ENCODE results near the gene SORCS2. TPM values are rescaled to one million over a fixed set of nuclear protein-coding genes. Genes with fewer than 3 reads are reported as not detected.

SORCS2 gene
- total and polyA plus RNA-seq, 2 of the 4 experiments (the other 2 are of a cell fraction): 0.36 to 0.62 TPM

GRCh38 chr4:7715271-7716009, 523.1 kb downstream of the SORCS2 start:
- Histone ChIP-seq H2AK5ac (ENCODE audit: low read depth, low read length) (no peak overlapping the region), H3K36me3 (ENCODE audit: control insufficient read depth, insufficient read depth, low read length) (no peaks in the 10 kb centered on the region), H4K20me1 (ENCODE audit: insufficient read depth, low read length) (no peaks in the 10 kb centered on the region), H3K56ac (ENCODE audit: extremely low read depth, insufficient read depth, low read length) (no peak overlapping the region), H3K27ac (ENCODE audit: insufficient read depth, low read length) (no peak overlapping the region), H2BK20ac (ENCODE audit: low read depth, low read length) (no peak overlapping the region), H3K9me3 (ENCODE audit: control insufficient read depth, insufficient read depth, low read length) (peaks cover 5% of the 10 kb centered on the region), H4K8ac (ENCODE audit: low read depth in 2 of 2, low read length in 2 of 2) (no peak overlapping the region), H3K4me1 (ENCODE audit: control insufficient read depth, insufficient read depth, low read length) (no peaks in the 10 kb centered on the region), H3K27me3 (ENCODE audit: control insufficient read depth, insufficient read depth, low read length) (peaks cover 35% of the 10 kb centered on the region), H3K4ac (ENCODE audit: low read depth, low read length) (no peak overlapping the region), H2BK5ac (ENCODE audit: low read depth, low read length, poor library complexity, severe bottlenecking) (no peak overlapping the region), H3K18ac (ENCODE audit: low read depth, low read length) (no peak overlapping the region), H3K23ac (ENCODE audit: low read depth, low read length) (no peak overlapping the region), H3K4me2 (ENCODE audit: low read depth, low read length) (no peak overlapping the region), H3K79me1 (ENCODE audit: low read depth in 1 of 2, low read length in 2 of 2) (no peaks in the 10 kb centered on the region), H4K5ac (ENCODE audit: low read depth, low read length) (no peak overlapping the region), H3K9ac (ENCODE audit: low read depth, low read length) (no peak overlapping the region), H2BK120ac (ENCODE audit: low read depth, low read length) (no peak overlapping the region), H3K14ac (replicated peaks; ENCODE audit: low read depth, low read length) (no peak overlapping the region), H3K9me1 (ENCODE audit: insufficient read depth, low read length) (no peaks in the 10 kb centered on the region), H2AK9ac (replicated peaks; ENCODE audit: low read depth, low read length, poor library complexity) (no peak overlapping the region), H4K91ac (ENCODE audit: insufficient read depth, low read depth, low read length) (no peak overlapping the region), H2AFZ (replicated peaks; ENCODE audit: low read length, poor library complexity) (no peak overlapping the region), H2BK15ac (ENCODE audit: low read depth, low read length) (no peak overlapping the region), H3K4me3 (ENCODE audit: insufficient read depth, low read depth, low read length) (no peak overlapping the region)
- no TSS peak for BruUV-seq (replicated peaks)
- ATAC-seq (ENCODE audit: low read depth) (no peak), DNase-seq (no peak)
- dilution Hi-C loops (cut with HindIII; ENCODE audit: low sequenced_read_pairs, unreplicated experiment): no loop called here
- POLR2A ChIA-PET (ENCODE audit: unreplicated experiment): no interaction called here
- 68% methylated on average over 5 of the region's 11 CpGs; no CpG with 5 or more reads in 1 of the 2 experiments for WGBS, 2 experiments (ENCODE audit: extremely low coverage in 2 of 2, insufficient read length in 1 of 2)
- intact Hi-C loops (cut with micrococcal nuclease): no loop called here
- in situ Hi-C loops (cut with MboI; ENCODE audit: low sequenced_read_pairs): no loop called here
- CTCF ChIA-PET: no interaction called here
- TF ChIP-seq RAD21 (IDR thresholded peaks at IDR 0.05; ENCODE audit: low read length): no peak
- TF ChIP-seq BHLHE40 (IDR thresholded peaks at IDR 0.05; ENCODE audit: low read depth, low read length): no peak
- no peak for TF ChIP-seq CEBPB (IDR thresholded peaks at IDR 0.05; ENCODE audit: low read depth, low read length)
- no peak for TF ChIP-seq MXI1 (IDR thresholded peaks at IDR 0.05; ENCODE audit: borderline replicate concordance, low read depth, low read length)
- no peak for TF ChIP-seq FOS (IDR thresholded peaks at IDR 0.05; ENCODE audit: low read depth, low read length)
- no peak for TF ChIP-seq SMC3 (IDR thresholded peaks at IDR 0.05; ENCODE audit: low read depth, low read length)
